ENCODE data around the gene PUS7. TPM values are rescaled to one million over a fixed set of nuclear protein-coding genes. Genes with fewer than 3 reads are reported as not detected.
A peak's percentile ranks its signal among the peaks of the same experiment; 100 is the strongest.

Gene PUS7
- total RNA-seq, result 10 to 100 TPM; 11.0 to 40.9 (median 22.0) TPM

GRCh38 chr7:105521717-105522463 is at the start of gene PUS7:
Gene PUS7, minus strand, starts transcription at chr7:105522271. Its CDS starts 13,759 bp downstream, at chr7:105508512.
- no peaks in the 10 kb centered on the region for H3K9me3 ChIP-seq
- peak; percentile 85 to 89 for DNase-seq
- peak within 1 kb of the TSS; percentile 50 to 68 for H3K4me3 ChIP-seq
- TF ChIP-seq POLR2A (IDR thresholded peaks at IDR 0.05) (peak; percentile 66 to 83), CTCF (IDR thresholded peaks at IDR 0.05) (peak in 2 of 4 experiments; percentile 7 to 16)
- no peaks in the 10 kb centered on the region for H3K36me3 ChIP-seq
- no peaks in the 10 kb centered on the region for H3K27me3 ChIP-seq
- no peaks in the 10 kb centered on the region for H3K4me1 ChIP-seq
- intact Hi-C loops (cut with DNase I; ENCODE audit: low total_unique reads), result no loop called here
- H3K27ac ChIP-seq, result peak within 1 kb of the TSS; percentile 87 to 88

GRCh38 chr7:105567821-105568220 is 45.8 kb upstream of the PUS7 start:
- H3K27ac ChIP-seq, result peak overlapping the region in 1 of 2 donors; percentile 61
- no peaks in the 10 kb centered on the region for H3K4me1 ChIP-seq
- H3K9me3 ChIP-seq, result no peaks in the 10 kb centered on the region
- DNase-seq, result no peak
- intact Hi-C loops (cut with DNase I; ENCODE audit: low total_unique reads), result no loop called here
- H3K27me3 ChIP-seq, result no peaks in the 10 kb centered on the region
- H3K36me3 ChIP-seq, result no peaks in the 10 kb centered on the region
- TF ChIP-seq CTCF (IDR thresholded peaks at IDR 0.05), result no peak
- TF ChIP-seq POLR2A (IDR thresholded peaks at IDR 0.05), result no peak
- no peak overlapping the region for H3K4me3 ChIP-seq

DNA sequence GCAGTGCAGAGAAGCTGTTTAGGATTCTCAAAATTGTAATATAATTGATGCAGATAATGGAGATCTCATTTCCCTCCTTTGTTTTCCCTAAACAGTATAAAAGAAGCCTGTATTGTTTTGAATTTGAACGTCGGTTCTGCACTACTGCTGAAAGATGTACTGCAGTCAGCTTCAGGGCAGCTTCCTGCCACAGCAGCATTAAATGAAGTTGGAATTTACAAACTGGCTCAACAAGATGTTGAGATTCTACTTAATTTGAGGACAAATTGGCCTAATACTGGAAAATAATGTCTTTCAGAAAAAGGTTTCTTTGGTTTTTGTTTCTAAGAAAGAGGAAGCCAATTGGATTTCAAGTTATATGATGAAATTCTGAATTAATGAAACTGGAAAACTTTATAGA is 45.0 kb upstream of the PUS7 start:
- H3K27me3 ChIP-seq, result no peaks in the 10 kb centered on the region
- H3K4me1 ChIP-seq, result no peaks in the 10 kb centered on the region
- no peak for DNase-seq
- no peaks in the 10 kb centered on the region for H3K9me3 ChIP-seq
- no peaks in the 10 kb centered on the region for H3K36me3 ChIP-seq
- intact Hi-C loops (cut with DNase I; ENCODE audit: low total_unique reads), result no loop called here
- no peak overlapping the region for H3K27ac ChIP-seq
- TF ChIP-seq POLR2A (IDR thresholded peaks at IDR 0.05) (no peak), CTCF (IDR thresholded peaks at IDR 0.05) (no peak)
- H3K4me3 ChIP-seq, result no peak overlapping the region

GRCh38 chr7:105565190-105565589 is 43.1 kb upstream of the PUS7 start:
- no peak overlapping the region for H3K4me3 ChIP-seq
- no peak for DNase-seq
- no peaks in the 10 kb centered on the region for H3K9me3 ChIP-seq
- H3K36me3 ChIP-seq, result no peaks in the 10 kb centered on the region
- TF ChIP-seq POLR2A (IDR thresholded peaks at IDR 0.05), result no peak
- no peak for TF ChIP-seq CTCF (IDR thresholded peaks at IDR 0.05)
- H3K4me1 ChIP-seq, result no peaks in the 10 kb centered on the region
- intact Hi-C loops (cut with DNase I; ENCODE audit: low total_unique reads), result no loop called here
- H3K27me3 ChIP-seq, result no peaks in the 10 kb centered on the region
- no peak overlapping the region for H3K27ac ChIP-seq

GRCh38 chr7:105559926-105560325 is 37.9 kb upstream of the PUS7 start:
- no peak for DNase-seq
- H3K9me3 ChIP-seq, result no peaks in the 10 kb centered on the region
- H3K27ac ChIP-seq, result no peak overlapping the region
- no peaks in the 10 kb centered on the region for H3K4me1 ChIP-seq
- TF ChIP-seq POLR2A (IDR thresholded peaks at IDR 0.05) (no peak), CTCF (IDR thresholded peaks at IDR 0.05) (no peak)
- no peaks in the 10 kb centered on the region for H3K27me3 ChIP-seq
- no peaks in the 10 kb centered on the region for H3K36me3 ChIP-seq
- no peak overlapping the region for H3K4me3 ChIP-seq
- intact Hi-C loops (cut with DNase I; ENCODE audit: low total_unique reads), result no loop called here

Data from uterus (tissue), 4 donors.